Natural killer cell (primary cell): ENCODE data around the gene AVPR2. TPM values are rescaled to one million over a fixed set of nuclear protein-coding genes. Genes with fewer than 3 reads are reported as not detected.

Experiments
- ATAC-seq, 3 donors: fragments of 150-1000 bp in 2 of 3; fragments of 200-7000 bp in 1 of 3; cut with Tn5 transposase; 1 replicate in 1 of 3; 2 replicates in 2 of 3; pipeline ENCODE4 v1.10.0; 2021; ENCODE audit warnings: mild to moderate bottlenecking in 2 of 3, moderate library complexity in 2 of 3
- DNase-seq, 2 donors: peaks; one replicate each; pipeline versions ENCODE4 v3.0.0 to v3.0.0-alpha.2; 2013 to 2021; ENCODE audit warnings: mixed read lengths in 1 of 2
- H3K27ac ChIP-seq: one replicate; pipeline ENCODE4 v1.5.1; 2013; ENCODE audit warnings: mild to moderate bottlenecking, low read length
- H3K27me3 ChIP-seq: one replicate; pipeline ENCODE4 v1.6.1; 2013; ENCODE audit warnings: low read length; ENCODE audit not compliant: control insufficient read depth, insufficient read depth
- H3K36me3 ChIP-seq: one replicate; pipeline ENCODE4 v1.6.1; 2013; ENCODE audit warnings: low read length; ENCODE audit not compliant: control insufficient read depth, insufficient read depth
- H3K4me1 ChIP-seq: one replicate; pipeline ENCODE4 v1.6.1; 2013; ENCODE audit warnings: low read length; ENCODE audit not compliant: control insufficient read depth, insufficient read depth
- H3K4me3 ChIP-seq: one replicate; pipeline ENCODE4 v1.5.1; 2013; ENCODE audit warnings: low read length
- H3K9me3 ChIP-seq: one replicate; pipeline ENCODE4 v1.6.1; 2013; ENCODE audit warnings: low read length; ENCODE audit not compliant: control insufficient read depth, insufficient read depth
- H3K27ac Mint-ChIP-seq, 2 donors: one replicate each; pipeline ENCODE4 v1.8.0; 2022; ENCODE audit warnings: mild to moderate bottlenecking in 2 of 2, mixed read lengths in 2 of 2, moderate library complexity in 1 of 2
- H3K27me3 Mint-ChIP-seq, 2 donors: one replicate each; pipeline ENCODE4 v1.8.0; 2022; ENCODE audit warnings: low read depth in 2 of 2, mixed read lengths in 2 of 2
- H3K36me3 Mint-ChIP-seq: one replicate; pipeline ENCODE4 v1.8.0; 2022; ENCODE audit warnings: mixed read lengths
- H3K4me1 Mint-ChIP-seq, 2 donors: one replicate each; pipeline ENCODE4 v1.8.0; 2022; ENCODE audit warnings: mixed read lengths in 2 of 2
- H3K4me3 Mint-ChIP-seq: one replicate; pipeline ENCODE4 v1.8.0; 2022; ENCODE audit warnings: mild to moderate bottlenecking, moderate library complexity, mixed read lengths
- H3K9me3 Mint-ChIP-seq, 2 donors: one replicate each; pipeline ENCODE4 v1.8.0; 2022; ENCODE audit warnings: mixed read lengths in 2 of 2
- WGBS: methylation state at CpG from one replicate; pipeline ENCODE4 v1.1.7; 2013; ENCODE audit warnings: missing lambda C conversion rate; ENCODE audit not compliant: insufficient coverage; 5-methylcytosine and 5-hydroxymethylcytosine counted together
- intact Hi-C: fragments of 100-400 bp; cut with micrococcal nuclease; formaldehyde crosslinking; loops from one replicate; pipeline ENCODE4 v1.14.2; 2022
- total RNA-seq, 4 donors: library from RNA; stranded (reverse); fragments of 120-200 nt in 1 of 4; gene quantifications; one replicate each; pipeline versions ENCODE4 v1.2.3 to v1.2.4, GENCODE V29; 2013 to 2022
- TF ChIP-seq, protein P1 (sequence below): fragments of 200-600 bp; IDR thresholded peaks from one replicate; pipeline ENCODE4 v1.8.0; 2022; ENCODE audit warnings: antibody characterized with exemption

AVPR2 gene
- total RNA-seq, 3 donors from 2014 or later (not counting 1 experiment from before 2014, with no cell fraction given): not detected

DNA sequence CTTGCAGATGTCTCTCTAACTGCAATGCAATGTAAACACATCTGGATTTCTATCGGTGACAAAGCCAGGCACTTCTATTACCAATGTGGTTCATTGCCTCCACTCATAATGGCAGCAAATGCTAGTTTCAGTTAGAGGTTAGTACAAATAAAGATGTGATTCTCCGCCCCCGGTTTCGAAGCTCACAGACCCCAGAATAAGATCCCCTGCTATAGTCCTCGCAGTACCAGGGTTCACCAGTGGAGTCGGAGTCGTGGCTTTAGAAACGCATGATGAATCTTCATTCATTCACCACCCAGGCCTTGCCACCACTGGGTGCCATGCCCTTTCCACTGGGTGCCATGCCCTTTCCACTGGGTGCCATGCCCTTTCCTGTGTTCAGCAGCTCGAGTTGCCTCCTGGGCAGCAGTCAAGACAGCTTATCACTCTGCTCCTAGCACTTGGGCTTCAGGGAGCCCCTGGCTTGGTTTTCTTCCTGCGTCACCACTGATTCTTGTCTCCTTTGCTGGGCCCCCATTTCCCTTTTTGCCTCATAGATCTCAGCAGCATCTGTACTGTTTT is 33.8 kb downstream of the AVPR2 start:
- Histone ChIP-seq H3K4me3 (no peak overlapping the region), H3K27me3 (no peaks in the 10 kb centered on the region), H3K36me3 (no peaks in the 10 kb centered on the region), H3K4me1 (peaks cover 26% of the 10 kb centered on the region), H3K9me3 (no peaks in the 10 kb centered on the region), H3K27ac (no peak overlapping the region)
- DNase-seq (no peak), ATAC-seq (no peak)
- WGBS: 81% methylated on average over 10 of the region's 10 CpGs
- no peaks in the 10 kb centered on the region for H3K27me3 Mint-ChIP-seq
- H3K4me1 Mint-ChIP-seq: peaks cover 5 to 16% of the 10 kb centered on the region in 2 donors
- H3K27ac Mint-ChIP-seq: no peak overlapping the region
- no peak overlapping the region for H3K4me3 Mint-ChIP-seq
- H3K9me3 Mint-ChIP-seq: no peaks in the 10 kb centered on the region
- intact Hi-C loops: no loop called here
- TF ChIP-seq, protein P1, sequence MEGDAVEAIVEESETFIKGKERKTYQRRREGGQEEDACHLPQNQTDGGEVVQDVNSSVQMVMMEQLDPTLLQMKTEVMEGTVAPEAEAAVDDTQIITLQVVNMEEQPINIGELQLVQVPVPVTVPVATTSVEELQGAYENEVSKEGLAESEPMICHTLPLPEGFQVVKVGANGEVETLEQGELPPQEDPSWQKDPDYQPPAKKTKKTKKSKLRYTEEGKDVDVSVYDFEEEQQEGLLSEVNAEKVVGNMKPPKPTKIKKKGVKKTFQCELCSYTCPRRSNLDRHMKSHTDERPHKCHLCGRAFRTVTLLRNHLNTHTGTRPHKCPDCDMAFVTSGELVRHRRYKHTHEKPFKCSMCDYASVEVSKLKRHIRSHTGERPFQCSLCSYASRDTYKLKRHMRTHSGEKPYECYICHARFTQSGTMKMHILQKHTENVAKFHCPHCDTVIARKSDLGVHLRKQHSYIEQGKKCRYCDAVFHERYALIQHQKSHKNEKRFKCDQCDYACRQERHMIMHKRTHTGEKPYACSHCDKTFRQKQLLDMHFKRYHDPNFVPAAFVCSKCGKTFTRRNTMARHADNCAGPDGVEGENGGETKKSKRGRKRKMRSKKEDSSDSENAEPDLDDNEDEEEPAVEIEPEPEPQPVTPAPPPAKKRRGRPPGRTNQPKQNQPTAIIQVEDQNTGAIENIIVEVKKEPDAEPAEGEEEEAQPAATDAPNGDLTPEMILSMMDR: no peak
- no peaks in the 10 kb centered on the region for H3K36me3 Mint-ChIP-seq

DNA sequence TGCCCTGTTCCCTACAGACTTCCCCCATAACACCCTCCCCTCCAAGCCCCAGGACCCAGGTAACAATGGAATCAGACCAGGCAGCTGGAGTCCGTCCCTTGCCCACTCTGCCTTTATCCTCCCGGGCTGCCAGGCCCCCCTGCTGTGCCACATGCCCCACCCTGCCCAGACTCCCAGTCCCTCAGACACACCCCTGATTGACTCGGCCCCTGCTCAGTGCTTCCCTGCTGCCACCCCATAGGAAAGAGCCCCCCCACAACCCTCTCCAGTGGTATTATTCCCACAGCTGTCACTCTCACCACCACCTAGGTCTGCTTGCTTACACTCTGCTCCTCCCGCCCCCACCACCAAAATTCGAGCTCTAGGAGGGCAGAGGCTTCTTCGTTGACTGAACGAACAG is 35.1 kb downstream of the AVPR2 start:
- no peak overlapping the region for H3K27ac Mint-ChIP-seq
- Histone ChIP-seq H3K36me3 (no peaks in the 10 kb centered on the region), H3K27ac (no peak overlapping the region), H3K27me3 (no peaks in the 10 kb centered on the region), H3K4me1 (peaks cover 26% of the 10 kb centered on the region), H3K4me3 (no peak overlapping the region), H3K9me3 (no peaks in the 10 kb centered on the region)
- no peak for ATAC-seq
- TF ChIP-seq, protein P1: no peak
- H3K36me3 Mint-ChIP-seq: no peaks in the 10 kb centered on the region
- intact Hi-C loops: no loop called here
- peaks cover 5 to 13% of the 10 kb centered on the region in 2 donors for H3K4me1 Mint-ChIP-seq
- DNase-seq: no peak
- H3K27me3 Mint-ChIP-seq: no peaks in the 10 kb centered on the region
- no peaks in the 10 kb centered on the region for H3K9me3 Mint-ChIP-seq
- no peak overlapping the region for H3K4me3 Mint-ChIP-seq
- 94% methylated on average over 7 of the region's 7 CpGs for WGBS

DNA sequence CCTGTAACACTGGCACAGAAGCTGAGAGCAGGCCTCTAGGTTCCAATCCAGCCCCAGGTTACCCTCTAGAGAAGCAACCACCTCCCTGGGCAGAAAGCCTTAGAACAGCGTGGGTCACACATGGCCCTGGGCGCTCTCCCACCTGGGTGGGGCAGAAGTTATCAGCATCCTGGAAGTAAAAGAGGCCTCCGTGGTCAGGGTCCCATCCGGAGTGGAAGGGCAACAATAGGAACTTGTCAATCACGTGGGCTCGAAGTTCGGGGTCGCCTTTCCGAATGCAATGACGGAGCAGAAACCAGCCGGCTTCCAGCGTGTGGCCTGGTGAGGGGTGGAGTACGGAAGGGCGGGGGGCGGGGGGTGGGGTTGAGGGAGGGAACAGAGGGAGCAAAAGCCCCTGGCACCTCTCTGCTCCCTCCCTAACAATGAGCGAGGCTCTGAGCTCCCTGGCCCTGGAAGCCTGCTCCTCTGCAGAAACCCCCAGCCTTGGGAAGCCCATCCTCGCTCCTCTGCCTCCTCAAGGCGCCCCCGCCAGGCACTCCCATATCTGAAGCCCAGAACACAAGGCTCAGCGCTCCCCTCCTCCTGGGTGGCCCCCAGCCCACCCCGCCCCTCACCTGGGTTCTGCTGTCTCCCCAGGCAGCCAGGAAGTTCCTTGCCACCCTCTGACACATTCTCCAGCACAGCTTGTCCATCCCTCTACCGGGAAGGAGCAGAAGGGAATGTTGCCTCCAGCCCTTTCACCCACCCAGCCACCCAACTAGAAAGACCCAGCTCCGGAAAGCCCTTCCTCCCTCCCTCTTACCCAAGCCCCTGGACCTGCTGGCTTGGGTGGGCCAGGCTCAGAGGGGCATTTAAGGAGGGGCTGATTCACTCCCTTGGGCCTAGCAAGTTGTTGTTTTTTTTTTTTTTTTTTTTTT is 37.1 kb downstream of the AVPR2 start:
- Histone ChIP-seq H3K4me3 (no peak overlapping the region), H3K27ac (no peak overlapping the region), H3K36me3 (no peaks in the 10 kb centered on the region), H3K9me3 (no peaks in the 10 kb centered on the region), H3K4me1 (peaks cover 35% of the 10 kb centered on the region), H3K27me3 (no peaks in the 10 kb centered on the region)
- Mint-ChIP-seq H3K9me3 (no peaks in the 10 kb centered on the region), H3K27me3 (no peaks in the 10 kb centered on the region), H3K27ac (peak overlapping the region in 1 of 2 donors; percentile 47), H3K4me1 (peaks cover 5 to 12% of the 10 kb centered on the region in 2 donors), H3K36me3 (no peaks in the 10 kb centered on the region), H3K4me3 (peak overlapping the region; percentile 59)
- intact Hi-C loops: no loop called here
- no peak for ATAC-seq
- TF ChIP-seq, protein P1: no peak
- 41% methylated on average over 11 of the region's 23 CpGs for WGBS
- no peak for DNase-seq
